Measurements from ENCODE around the gene COA8.

GRCh38 chr14:103517721-103518421 is 44.9 kb upstream of the COA8 start:
- TF ChIP-seq CTCF (IDR thresholded peaks at IDR 0.05 in 8 of 11, conservative IDR thresholded peaks at IDR 0.05 in 3 of 11), result no peak
- TF ChIP-seq POLR2A (IDR thresholded peaks at IDR 0.05), result no peak
- TF ChIP-seq POLR2AphosphoS5 (IDR thresholded peaks at IDR 0.05), result no peak

Measured in spleen (tissue), 7 donors.